Activated effector memory CD4-positive, alpha-beta T cell treated with anti-CD3 and anti-CD28 coated beads, Interleukin-2, amount 50 U/mL, for 16 hours (primary cell): Measurements from ENCODE around the gene ABTB2.

Experiments
- DNase-seq: peaks from one replicate; pipeline ENCODE4 v3.0.0-alpha.2; 2020

The ABTB2 gene

DNA sequence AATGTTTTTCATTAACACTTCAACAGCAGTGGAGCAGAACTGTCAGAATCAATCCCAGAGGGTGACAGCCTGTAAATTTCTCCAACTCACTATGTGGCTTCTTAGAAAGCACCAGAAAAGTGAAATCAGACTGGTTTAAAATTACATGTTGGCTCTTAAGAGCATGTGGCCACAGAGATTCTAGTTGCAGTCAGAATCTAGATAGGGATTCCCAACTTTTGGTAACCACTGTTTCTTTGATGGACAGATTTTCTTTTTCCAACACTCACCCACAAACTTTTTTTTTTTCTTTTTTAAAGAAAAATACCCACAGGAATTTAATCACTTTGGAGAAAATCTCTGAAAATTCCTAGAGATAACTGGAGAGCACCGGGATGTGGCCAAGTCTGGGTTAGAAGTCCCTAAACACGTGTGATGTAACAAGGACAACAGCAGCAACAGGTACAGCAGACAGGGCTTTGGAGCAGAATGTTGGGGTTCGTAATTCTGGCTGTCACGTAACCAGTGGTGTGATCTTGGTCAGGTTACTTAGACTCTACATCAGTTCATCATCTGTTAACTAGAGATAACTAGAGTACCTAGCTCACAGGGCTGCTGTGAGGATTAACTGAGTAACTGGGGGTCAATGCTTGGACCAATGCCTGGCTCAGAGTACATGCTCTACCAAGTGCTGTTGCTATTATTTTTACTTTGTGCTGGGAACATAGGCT, 152.3 kb downstream of the ABTB2 start:
- DNase-seq = no peak

DNA sequence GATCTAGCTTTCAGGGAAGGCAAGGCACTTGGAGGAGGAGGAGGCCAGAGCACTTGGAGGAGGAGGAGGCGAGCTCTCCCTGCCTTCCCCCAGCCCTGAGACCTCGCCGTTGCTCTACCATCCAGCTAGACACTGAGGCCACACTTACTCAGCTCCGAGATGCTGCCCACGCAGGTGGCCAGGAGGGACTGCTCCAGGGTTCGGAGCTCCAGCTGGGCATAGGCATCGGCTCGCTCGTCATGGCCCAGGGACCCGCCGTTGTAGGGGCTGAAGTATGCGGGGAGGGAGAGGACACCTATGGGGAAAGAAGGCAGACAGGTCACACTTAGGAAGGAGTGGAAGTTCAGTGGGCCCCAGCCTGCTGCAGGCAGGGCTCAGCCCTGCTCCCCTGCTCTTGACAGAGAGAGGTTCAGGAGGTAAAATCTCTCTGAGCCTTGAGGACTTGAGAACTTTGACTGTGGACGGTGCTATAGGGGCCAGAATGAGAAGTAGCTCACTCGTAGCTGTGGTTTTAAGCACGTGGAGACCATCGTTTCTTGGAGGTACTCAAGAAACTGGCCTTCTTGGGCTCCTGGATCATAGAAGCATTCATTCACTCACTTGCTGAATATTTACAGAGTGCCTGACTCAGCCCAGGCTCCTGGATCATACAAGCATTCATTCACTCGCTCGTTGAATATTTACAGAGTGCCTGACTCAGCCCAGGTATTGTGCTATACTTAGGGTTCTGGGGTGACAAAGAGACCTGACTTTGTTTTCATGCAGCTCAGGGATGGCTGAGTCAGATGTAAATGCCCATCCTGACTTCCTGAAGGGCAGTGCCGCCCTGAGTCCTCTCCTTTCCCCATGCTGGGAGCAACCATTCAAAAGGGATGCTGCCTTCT, 153.2 kb downstream of the ABTB2 start:
- DNase-seq = no peak

DNA sequence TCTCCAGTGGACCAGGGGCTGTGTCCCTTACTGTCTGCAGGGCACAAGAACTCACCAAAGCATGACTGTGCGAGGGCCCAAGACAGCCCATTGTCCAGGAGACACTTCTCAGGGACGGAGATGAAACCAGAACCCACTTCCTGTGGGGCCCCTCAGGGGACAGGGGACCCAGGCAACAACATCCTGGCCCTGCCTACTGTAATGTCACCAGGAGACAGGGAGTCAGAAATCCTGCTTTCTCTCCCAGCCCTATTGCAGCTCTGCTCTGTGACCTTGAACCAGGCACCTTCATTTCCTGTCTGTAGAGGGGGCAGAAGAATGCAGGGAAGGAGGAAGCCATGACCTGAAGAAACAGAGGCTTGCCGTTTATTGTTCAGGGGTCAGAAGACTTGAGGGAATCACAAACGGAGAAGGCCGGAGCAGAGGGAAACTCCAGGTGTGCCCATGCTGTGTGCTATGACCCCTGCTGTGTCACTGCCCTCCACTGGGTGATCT, 154.4 kb downstream of the ABTB2 start:
- no peak for DNase-seq

DNA sequence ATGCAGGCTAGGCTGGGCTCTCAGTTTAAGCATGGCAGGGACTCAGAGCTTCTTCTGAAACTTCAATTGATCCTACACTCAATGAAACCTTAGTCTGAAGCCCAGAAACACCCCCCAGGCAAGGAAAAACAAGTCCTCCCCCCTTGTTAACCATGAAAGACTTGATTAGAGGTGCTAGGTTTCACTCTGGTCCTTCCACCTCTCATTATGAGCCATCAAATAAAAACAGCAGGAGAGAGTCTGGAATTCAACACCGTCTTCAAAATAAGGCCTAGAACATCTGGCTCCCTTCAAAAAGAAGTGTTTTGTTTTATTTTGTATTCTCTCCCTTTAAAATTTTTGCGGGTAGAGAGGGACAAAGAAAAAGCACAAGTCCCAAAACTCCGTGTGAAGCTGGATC, 156.7 kb downstream of the ABTB2 start:
- no peak for DNase-seq

DNA sequence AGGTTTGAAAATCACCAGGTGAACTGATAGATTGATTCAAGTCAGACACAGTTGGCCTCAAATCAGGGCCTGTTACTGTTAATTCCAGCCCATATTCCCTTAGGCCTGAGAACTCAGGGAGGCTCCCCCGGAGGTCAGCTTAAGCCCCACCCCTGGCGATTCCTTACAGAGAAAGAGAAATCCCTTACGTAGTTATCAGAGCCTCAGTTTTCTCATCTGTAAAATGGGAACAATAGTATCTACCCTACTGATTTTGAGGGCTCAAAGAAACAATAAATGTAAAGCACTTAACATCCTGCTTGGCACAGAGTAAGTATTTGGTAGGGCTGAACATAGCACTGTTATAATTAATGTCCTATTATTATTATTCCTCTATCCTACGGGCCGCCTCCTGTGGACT, 158.3 kb downstream of the ABTB2 start:
- DNase-seq = no peak

DNA sequence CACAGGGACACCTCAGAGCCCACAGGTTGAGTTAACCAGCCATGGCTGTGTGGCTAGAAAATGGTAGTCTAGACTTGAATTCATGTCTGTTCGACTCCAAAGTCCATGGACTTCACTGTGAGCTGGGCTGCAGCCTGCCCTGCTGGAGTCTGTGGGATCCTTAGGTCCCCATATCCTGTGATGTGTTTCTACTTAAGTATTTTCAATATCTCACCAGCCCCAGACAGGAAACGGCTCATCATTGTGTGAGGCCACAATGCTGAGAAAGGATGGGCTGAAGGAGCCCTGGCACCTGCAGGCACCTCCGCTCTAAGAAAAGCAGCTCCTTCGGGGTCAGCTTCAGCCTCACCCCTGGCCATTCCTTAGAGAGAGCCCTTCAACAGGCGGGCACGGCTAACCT, 159.3 kb downstream of the ABTB2 start:
- no peak for DNase-seq

DNA sequence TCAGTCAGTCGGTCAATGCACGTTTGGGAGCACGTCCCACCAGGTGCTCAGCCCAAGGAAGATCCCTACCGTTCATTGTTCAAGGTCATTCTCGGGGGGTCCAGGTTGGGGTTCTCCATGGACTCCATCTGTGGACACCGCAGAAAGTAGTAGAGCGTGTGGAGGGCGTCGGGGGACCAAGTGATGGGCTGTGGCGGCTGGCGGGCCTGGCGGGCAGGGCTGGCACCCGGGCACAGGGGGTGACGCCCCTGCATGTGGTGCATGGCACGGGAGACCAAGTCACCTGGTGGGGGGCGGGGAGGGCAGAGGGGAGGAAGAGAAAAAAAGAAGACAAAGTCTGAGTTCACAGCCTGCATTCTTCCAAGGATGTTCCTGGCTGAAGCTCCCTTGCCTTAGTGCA, 160.6 kb downstream of the ABTB2 start:
- no peak for DNase-seq

DNA sequence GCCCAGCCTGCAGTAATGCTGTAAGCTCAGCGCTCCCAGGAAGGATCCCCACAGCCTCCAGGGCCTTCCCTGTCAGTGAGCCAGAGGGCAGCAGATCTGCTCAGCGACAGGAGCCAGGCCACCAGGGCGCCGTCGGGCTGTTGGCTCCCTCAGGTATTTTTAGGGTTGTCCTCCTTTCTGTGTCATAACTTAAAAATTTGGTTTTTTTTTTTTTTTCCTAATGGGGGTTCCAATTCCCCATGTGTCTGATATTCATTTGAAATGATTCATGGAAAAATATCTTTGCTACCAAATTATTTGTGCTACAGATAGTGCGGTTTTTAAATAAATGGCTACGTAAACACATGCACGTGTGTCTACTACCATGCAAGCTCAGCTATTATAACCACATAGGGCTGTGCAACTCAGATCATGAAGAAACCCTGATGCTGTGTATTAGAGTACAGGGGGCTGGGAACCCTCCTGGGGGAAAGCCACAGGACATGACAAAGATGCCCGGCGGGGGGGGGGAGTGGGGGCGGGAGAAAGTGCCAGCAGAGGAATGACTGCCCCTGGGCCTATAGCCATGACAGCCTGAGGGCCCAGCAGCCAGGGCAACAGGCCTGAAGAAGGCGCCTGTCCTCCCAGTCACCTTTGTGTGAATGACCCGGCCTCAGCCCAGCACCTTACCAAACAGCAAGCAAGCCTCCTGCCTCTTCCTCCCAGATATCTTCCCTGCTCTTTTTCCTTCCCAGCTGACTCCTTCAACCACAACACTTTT, 163.1 kb downstream of the ABTB2 start:
- DNase-seq = no peak

DNA sequence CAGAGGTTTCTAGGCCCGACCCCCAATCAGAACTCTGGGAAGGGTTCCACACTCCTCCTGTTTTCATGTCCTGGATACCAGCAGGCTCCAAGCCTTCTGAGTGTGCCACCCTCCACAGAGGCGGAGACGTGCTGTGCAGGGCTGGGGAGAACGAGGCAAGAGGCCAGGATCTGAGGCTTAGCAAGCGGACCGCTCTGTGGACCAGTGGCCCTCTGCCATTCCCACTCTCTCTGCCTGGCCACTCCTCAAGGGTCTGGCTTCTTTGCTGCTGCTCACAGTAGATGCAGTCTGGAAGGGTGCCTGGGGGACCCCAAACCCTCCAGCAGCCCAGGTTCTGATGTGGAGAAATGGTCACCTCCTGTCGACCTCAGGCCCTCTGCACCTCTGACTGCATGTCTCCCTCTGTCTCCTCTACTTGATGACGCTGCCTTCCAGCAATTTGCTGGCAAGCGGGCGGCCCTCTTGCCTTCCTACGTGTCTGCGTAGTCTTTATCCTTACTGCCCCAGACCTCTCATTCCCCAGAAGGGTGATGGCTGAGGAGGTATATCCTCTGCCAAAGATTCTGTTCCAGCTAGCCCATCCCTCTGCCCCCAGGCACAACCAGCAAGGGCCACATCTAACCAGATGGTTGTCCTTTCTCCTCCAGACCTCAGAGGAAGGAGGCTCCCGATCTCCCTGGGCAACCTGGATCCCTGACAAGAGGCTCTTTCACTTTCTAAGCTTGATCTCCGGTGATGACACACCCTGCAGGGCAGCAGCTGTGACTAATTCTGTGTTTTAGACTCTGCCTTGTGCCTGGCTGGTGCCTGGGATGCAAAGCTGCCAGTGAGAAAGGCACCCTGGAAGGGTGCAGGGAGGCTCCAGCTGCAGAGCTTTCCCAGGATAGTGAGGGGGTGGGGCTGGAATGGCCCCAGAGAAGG, 165.1 kb downstream of the ABTB2 start:
- no peak for DNase-seq

DNA sequence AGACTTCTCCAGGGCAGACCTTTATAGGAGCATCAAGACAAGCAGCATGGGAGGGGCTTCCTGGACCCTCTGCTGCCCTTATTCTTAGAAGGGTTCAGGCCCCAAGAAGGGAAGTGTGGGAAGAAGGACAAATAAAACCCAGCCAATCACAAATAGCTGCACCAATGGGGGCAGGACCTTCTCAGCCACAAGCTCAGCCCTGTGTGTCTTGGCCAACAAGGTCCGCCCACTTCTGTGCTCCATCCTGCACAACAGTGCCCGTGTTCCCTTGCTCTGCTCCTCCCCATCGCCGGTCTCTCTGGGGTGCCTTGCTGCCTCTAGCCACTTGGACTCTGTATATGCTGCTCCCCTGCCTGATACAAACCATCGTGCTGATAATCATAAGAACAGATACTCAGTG, 166.2 kb downstream of the ABTB2 start:
- DNase-seq = no peak

DNA sequence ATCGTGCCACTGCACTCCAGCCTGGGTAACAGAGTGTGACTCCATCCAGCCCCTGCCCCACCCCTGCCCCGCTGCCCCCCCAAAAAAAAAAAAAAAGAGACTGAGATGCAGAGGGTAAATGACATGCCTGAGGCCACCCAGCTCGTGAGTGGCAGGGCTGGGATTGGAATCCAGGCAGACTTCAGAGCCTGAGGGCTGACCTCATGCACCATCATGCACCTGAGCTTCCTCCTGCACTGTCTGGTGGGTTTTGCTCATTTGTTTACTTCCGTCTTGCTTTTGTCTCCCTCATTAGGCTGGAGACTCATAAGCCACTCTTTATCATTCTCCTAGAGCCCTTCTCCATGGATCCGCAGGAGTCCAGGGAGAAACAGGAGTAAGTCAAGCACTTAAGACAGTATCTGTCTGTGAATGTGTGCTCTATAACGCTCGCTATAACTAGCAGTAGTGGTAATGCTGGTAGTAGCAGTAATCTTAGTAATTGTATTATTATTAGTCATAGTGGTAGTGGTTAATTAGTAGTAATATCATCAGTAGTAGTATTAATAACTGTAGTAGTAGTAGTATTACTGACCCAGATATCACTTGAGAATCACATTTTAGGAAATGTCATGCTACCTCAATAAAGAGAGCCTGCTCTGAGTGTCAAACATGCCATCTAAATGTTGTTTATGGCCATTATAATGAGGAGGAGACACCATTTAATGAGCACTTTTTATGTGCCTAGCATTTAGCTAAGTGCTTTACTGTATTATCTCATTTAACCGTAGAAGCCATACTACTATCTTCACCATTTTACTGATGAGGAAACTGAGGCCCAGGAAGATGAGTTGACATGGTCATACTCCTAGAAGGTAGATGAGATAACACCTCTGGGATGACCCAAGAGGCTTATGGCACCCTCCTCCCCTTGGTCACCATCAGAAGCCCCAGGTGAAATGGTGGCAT, 167.3 kb downstream of the ABTB2 start:
- no peak for DNase-seq

DNA sequence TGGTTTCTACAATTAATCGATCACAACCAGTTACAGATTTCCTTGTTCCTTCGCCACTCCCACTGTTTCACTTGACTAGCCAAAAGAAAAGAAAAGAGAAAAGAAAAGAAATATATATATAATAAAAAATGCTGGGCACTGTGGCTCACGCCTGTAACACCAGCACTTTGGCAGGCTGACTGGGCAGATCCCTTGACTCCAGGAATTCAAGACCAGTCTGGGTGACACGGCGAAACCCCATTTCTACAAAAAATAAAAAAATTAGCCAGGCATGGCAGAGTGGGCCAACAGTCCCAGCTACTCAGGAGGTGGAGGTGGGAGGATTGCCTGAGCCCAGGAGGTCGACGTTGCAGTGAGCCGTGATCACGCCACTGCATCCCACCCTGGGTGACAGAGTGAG, 168.6 kb downstream of the ABTB2 start:
- DNase-seq = no peak

DNA sequence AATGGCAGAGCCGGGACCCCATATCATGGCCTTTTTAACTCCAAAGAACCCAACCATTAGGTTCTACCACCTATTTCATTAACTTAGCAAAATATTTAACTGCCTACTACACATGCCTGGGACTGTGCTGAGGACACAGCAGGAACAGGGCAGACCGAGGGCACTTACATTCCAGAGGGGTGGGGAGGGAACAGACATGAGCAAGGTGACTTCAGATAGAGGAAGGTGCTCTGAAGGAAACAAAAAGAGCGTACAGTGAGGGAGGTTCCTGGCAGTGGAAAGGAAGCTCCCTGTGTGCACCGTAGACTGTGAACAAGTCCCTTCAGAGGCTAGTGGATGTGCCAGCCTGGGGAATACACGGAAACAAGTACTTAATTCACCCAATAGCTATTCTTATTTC, 169.6 kb downstream of the ABTB2 start:
- DNase-seq = no peak

DNA sequence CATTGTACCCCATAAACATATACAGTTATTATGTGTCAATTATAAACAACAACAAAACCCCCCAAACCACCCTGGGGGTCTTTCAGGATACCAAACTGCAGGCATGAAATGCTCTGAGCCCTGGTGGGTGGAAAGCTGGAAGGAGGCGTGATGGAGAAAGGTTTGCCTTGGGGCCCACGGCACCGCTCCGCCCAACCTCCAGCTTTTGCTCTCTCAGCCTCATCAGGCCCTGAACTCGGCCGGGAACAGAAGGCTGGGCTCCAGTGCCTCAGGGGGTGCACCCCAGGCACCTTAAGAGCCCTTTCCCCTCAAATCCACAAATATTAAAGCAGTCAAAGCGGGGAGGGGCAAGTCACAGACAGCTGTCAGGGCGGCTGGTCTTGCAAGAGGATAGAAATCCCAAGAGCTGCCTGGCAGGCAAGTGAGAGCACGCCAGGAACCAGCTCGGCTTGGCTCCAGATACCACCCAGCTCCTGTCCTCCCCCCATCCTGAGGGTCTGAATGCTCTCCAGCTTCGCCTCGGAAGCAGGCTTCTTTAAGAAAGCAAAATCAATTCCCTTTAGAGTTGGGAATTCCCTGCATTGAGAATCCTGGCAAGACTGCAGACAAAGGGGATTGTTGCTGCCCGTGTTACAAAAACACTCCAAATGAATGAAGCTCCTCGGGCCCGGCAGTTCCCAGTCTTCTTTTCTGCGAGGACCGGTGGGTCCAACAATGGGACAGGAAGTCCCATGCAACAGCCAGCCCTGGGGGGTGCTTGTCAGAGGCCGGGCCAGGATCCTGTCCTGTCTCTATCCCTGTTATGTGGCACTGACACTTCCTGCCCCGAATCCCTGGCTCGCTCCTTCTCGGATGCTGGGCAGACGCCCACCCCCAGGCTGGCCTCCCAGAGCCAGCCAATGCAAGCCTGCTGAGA, 171.6 kb downstream of the ABTB2 start:
- no peak for DNase-seq

DNA sequence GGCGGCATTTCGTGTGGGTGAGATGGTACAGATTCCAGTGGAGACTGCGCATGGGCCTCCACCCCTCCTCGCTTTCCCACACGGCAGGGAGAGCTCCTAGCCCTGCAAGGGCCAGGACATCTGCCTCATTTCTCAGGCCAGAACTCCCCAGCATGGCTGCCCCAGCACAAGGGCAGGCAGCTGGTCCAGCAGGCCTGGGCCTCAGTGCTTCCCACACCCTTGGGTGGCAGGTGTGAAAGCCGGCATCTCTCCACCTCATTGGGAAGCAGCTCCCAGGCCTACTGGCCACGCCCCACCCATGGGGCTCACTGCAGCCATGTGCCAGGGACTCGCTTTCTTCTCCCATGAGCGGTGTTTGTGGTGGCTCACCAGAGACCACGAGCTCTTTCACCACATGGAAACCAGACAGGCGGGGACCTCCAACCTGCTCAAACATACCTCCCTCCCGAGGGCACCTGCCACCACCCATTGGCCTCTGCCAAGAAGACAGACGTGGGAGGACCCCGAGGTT, 173.2 kb downstream of the ABTB2 start:
- DNase-seq = no peak

DNA sequence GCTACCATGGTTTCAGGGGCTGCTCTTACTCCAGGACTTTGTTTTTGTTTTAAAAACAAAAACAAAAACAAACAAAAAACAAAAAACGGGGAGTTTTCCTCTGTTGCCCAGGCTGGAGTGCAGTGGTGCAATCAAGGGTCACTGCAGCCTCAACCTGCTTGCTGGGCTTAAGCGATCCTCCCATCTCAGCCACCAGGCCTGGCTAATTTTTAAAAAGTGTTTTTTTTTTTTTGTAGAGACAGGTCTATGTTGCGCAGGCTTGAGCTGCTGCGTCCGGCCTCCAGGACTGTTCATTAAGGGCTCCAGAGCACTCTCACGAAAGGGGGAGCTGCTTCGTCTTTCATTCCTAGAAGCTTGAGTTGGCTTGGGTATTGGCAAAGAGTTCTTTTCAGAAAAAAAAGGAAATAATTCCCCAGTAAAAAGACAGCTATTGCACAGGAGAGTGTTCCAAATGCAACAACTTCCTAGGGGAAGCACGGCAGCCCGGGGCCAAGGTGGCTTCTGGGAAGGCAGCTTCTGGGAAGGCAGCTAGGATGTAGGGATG, 173.9 kb downstream of the ABTB2 start:
- no peak for DNase-seq

DNA sequence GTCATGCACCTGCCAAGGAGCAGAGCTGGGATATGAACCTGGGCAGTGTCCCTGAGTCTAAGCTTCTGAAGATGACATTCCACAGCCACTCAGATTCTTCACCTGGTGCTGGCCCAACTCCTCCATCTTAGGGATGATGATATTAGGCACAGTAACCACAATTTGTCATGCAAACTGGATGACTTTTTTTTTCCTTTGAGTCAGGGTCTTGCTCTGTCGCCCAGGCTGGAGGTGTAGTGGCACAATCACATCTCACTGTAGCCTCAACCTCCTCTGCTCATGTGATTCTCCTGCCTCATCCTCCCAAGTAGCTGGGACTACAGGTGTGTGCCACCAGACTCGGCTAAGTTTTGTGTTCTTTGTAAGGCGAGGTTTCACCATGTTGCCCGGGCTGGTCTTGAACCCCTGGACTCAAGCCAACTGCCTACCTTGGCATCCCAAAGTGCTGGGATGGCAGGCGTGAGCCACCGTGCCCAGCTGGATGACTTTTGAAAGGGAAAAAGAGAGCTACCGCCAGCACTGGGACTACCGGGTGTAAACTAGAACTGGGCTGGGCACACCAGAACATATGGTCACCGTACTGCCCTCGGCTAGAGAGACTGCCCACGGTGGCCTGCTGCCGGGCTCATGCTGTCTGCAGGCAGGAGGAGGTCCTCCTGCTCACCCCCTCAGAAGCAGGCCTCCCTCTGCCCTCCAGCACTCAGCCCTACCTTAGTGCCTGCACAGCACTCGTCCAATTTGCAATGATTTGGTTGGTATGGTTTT, 174.7 kb downstream of the ABTB2 start:
- DNase-seq = no peak

DNA sequence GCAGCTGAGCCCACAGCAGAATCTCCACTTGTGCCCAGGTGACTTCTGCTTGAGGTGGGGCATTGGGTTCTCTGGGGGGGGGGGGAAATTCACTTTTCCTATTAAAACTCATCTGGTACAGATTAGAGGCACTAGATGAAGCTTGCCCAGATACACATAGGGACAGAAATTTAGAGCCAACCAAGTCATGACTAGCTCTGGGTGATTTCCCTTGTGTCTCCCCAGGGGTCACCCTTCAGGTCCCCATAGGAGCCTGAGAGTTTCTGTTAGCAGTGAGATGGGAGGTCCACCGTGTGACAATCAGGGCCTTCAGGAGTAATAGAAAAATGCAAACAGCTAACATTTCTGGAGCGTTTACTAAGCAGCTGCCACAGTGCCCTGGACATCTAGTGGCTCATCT, 175.4 kb downstream of the ABTB2 start:
- no peak for DNase-seq
